ENCODE measurements around the gene PIAS1.

GRCh38 chr15:68234060-68234459 is 179.9 kb downstream of the PIAS1 start:
- no peak for TF ChIP-seq REST (IDR thresholded peaks at IDR 0.05; ENCODE audit: insufficient read depth in 1 of 2, low read depth in 2 of 2, low read length in 2 of 2)
- TF ChIP-seq POLR2AphosphoS5 (IDR thresholded peaks at IDR 0.05; ENCODE audit: low read depth, low read length) = no peak
- no peak for TF ChIP-seq TAF1 (IDR thresholded peaks at IDR 0.05; ENCODE audit: borderline replicate concordance, insufficient read depth, low read length)

Data from PFSK-1 (cell line).